ENCODE measurements around the gene FGF23.

Gene FGF23

GRCh38 chr12:4402996-4403395, 23.5 kb upstream of the FGF23 start:
- DNase-seq (ENCODE audit: insufficient read length, low spot score): no peak
- no peak for FAIRE-seq
- no peak for TF ChIP-seq CTCF (IDR thresholded peaks at IDR 0.05; ENCODE audit: insufficient read depth, missing control alignments)

- DNase-seq (ENCODE audit: insufficient read length, low spot score) (no peak), FAIRE-seq (no peak)
- no peak for TF ChIP-seq CTCF (IDR thresholded peaks at IDR 0.05; ENCODE audit: insufficient read depth, missing control alignments)
Observed at GRCh38 chr12:4401117-4401516, 21.6 kb upstream of the FGF23 start.

GRCh38 chr12:4395818-4396217, 16.3 kb upstream of the FGF23 start:
- no peak for TF ChIP-seq CTCF (IDR thresholded peaks at IDR 0.05; ENCODE audit: insufficient read depth, missing control alignments)
- FAIRE-seq: no peak
- DNase-seq (ENCODE audit: insufficient read length, low spot score): no peak

- TF ChIP-seq CTCF (IDR thresholded peaks at IDR 0.05; ENCODE audit: insufficient read depth, missing control alignments): no peak
- DNase-seq (ENCODE audit: insufficient read length, low spot score) (no peak), FAIRE-seq (no peak)
Observed at GRCh38 chr12:4393211-4393610, 13.7 kb upstream of the FGF23 start.

- no peak for TF ChIP-seq CTCF (IDR thresholded peaks at IDR 0.05; ENCODE audit: insufficient read depth, missing control alignments)
- FAIRE-seq: no peak
- DNase-seq (ENCODE audit: insufficient read length, low spot score): no peak
Observed at GRCh38 chr12:4392223-4392742, 12.8 kb upstream of the FGF23 start.

- no peak for FAIRE-seq
- no peak for DNase-seq (ENCODE audit: insufficient read length, low spot score)
- TF ChIP-seq CTCF (IDR thresholded peaks at IDR 0.05; ENCODE audit: insufficient read depth, missing control alignments): no peak
Observed at GRCh38 chr12:4388662-4389061, 9.2 kb upstream of the FGF23 start.

- TF ChIP-seq CTCF (IDR thresholded peaks at IDR 0.05; ENCODE audit: insufficient read depth, missing control alignments): no peak
- FAIRE-seq: no peak
- no peak for DNase-seq (ENCODE audit: insufficient read length, low spot score)
Observed at GRCh38 chr12:4388032-4388431, 8.5 kb upstream of the FGF23 start.
